B cell (primary cell): Measurements from ENCODE around the gene RAB22A. TPM values are rescaled to one million over a fixed set of nuclear protein-coding genes. Genes with fewer than 3 reads are reported as not detected.

Source experiments
- ATAC-seq: fragments of 200-7000 bp; cut with Tn5 transposase; one replicate; pipeline ENCODE4 v1.10.0; 2021; ENCODE audit warnings: low read depth, mild to moderate bottlenecking, moderate number of reproducible peaks, moderate library complexity
- CTCF ChIA-PET: fragments of 350-600 bp; sonication (Branson Sonifier 250); formaldehyde crosslinking; loops from one replicate; lab custom pipeline; 2021; ENCODE audit warnings: antibody characterized with exemption, inconsistent platforms; lab: Charles Lee
- POLR2A ChIA-PET: fragments of 350-600 bp; sonication (Branson Sonifier 250); formaldehyde crosslinking; loops from one replicate; lab custom pipeline; 2021; ENCODE audit warnings: antibody characterized with exemption; lab: Charles Lee
- DNase-seq: peaks from one replicate; pipeline ENCODE4 v3.0.0; 2013
- H2AFZ ChIP-seq: 2 replicates; pipeline ENCODE4 v1.6.1; 2012; ENCODE audit warnings: mild to moderate bottlenecking, low read depth, low read length; ENCODE audit not compliant: insufficient read depth, poor library complexity, severe bottlenecking
- H3K27ac ChIP-seq, 2 donors: 1 replicate in 1 of 2; 2 replicates in 1 of 2; pipeline ENCODE4 v1.5.1; 2012 to 2013; ENCODE audit warnings: low read length in 2 of 2, mild to moderate bottlenecking in 2 of 2, moderate library complexity in 1 of 2
- H3K27me3 ChIP-seq, 4 experiments: fragments of 200-600 bp in 1 of 4; sonication (generic) in 1 of 4; replicated peaks in 1 of 4; 1 replicate in 2 of 4; 2 replicates in 2 of 4; pipeline versions ENCODE4 v1.6.1 to v1.7.0; 2013 to 2016; ENCODE audit warnings: low read length in 3 of 4, mild to moderate bottlenecking in 2 of 4, mixed read lengths in 1 of 4, moderate library complexity in 1 of 4; ENCODE audit not compliant: insufficient read depth in 4 of 4, control insufficient read depth in 3 of 4; ENCODE audit errors: control extremely low read depth in 1 of 4
- H3K36me3 ChIP-seq, 2 experiments: replicated peaks in 1 of 2; 1 replicate in 1 of 2; 2 replicates in 1 of 2; pipeline versions ENCODE4 v1.6.1 to v1.7.1; 2013; ENCODE audit warnings: low read length in 1 of 2; ENCODE audit not compliant: insufficient read depth in 2 of 2, control insufficient read depth in 1 of 2; ENCODE audit errors: control extremely low read depth in 1 of 2, extremely low read depth in 1 of 2
- H3K4me1 ChIP-seq, 2 donors: fragments of 200-600 bp in 1 of 2; sonication (generic) in 1 of 2; 1 replicate in 1 of 2; 2 replicates in 1 of 2; pipeline versions ENCODE4 v1.5.1 to v1.6.1; 2013 to 2017; ENCODE audit warnings: low read length in 2 of 2; ENCODE audit not compliant: control insufficient read depth in 2 of 2, insufficient read depth in 2 of 2
- H3K4me2 ChIP-seq: replicated peaks from 2 replicates; pipeline ENCODE3; 2012; ENCODE audit warnings: mild to moderate bottlenecking, low read depth, low read length; ENCODE audit not compliant: poor library complexity, severe bottlenecking
- H3K4me3 ChIP-seq, 5 experiments: fragments of 200-600 bp in 1 of 5; sonication (generic) in 1 of 5; 1 replicate in 3 of 5; 2 replicates in 2 of 5; pipeline versions ENCODE4 v1.5.1 to v1.7.0; 2011 to 2016; ENCODE audit warnings: low read length in 4 of 5, mild to moderate bottlenecking in 4 of 5, low read depth in 2 of 5, control low read depth in 1 of 5, moderate library complexity in 1 of 5; ENCODE audit not compliant: insufficient read depth in 1 of 5; ENCODE audit errors: control extremely low read depth in 1 of 5, extremely low read depth in 1 of 5
- H3K79me2 ChIP-seq: fragments of 200-600 bp; sonication (generic); one replicate; pipeline ENCODE4 v1.6.0; 2016; ENCODE audit warnings: low read length; ENCODE audit not compliant: control insufficient read depth, insufficient read depth
- H3K9ac ChIP-seq: fragments of 200-600 bp; sonication (generic); 2 replicates; pipeline ENCODE4 v1.6.1; 2017; ENCODE audit warnings: mild to moderate bottlenecking, low read length, moderate library complexity
- H3K9me3 ChIP-seq, 3 donors: one replicate each; pipeline versions ENCODE4 v1.6.1 to v1.7.1; 2013; ENCODE audit warnings: low read length in 2 of 3; ENCODE audit not compliant: control insufficient read depth in 2 of 3, insufficient read depth in 1 of 3; ENCODE audit errors: control extremely low read depth in 1 of 3
- H4K20me1 ChIP-seq: 2 replicates; pipeline ENCODE4 v1.6.0; 2012; ENCODE audit warnings: mild to moderate bottlenecking, low read length; ENCODE audit not compliant: insufficient read depth, control insufficient read depth, poor library complexity, severe bottlenecking
- H3K27ac Mint-ChIP-seq: one replicate; pipeline ENCODE4 v1.8.0; 2021; ENCODE audit warnings: mixed read lengths
- H3K27me3 Mint-ChIP-seq: one replicate; pipeline ENCODE4 v1.8.0; 2021; ENCODE audit warnings: mixed read lengths
- H3K4me1 Mint-ChIP-seq: one replicate; pipeline ENCODE4 v1.8.0; 2021; ENCODE audit warnings: mixed read lengths
- H3K4me3 Mint-ChIP-seq: one replicate; pipeline ENCODE4 v1.8.0; 2021; ENCODE audit warnings: mixed read lengths
- H3K9me3 Mint-ChIP-seq: one replicate; pipeline ENCODE4 v1.8.0; 2022; ENCODE audit warnings: mixed read lengths; ENCODE audit not compliant: insufficient read depth
- EZH2 ChIP-seq: IDR thresholded peaks from 2 replicates; pipeline ENCODE4 v1.6.1; 2012; ENCODE audit warnings: borderline replicate concordance, low read depth, mild to moderate bottlenecking, moderate library complexity, low read length; ENCODE audit not compliant: insufficient read depth, poor library complexity, severe bottlenecking
- WGBS: methylation state at CpG from one replicate; pipeline ENCODE4 v1.1.5; 2013; ENCODE audit warnings: missing lambda C conversion rate; ENCODE audit not compliant: insufficient coverage; 5-methylcytosine and 5-hydroxymethylcytosine counted together
- intact Hi-C: fragments of 100-400 bp; cut with micrococcal nuclease; formaldehyde crosslinking; loops from one replicate; pipeline ENCODE4 v1.10.0; 2022
- polyA plus RNA-seq: library from polyadenylated mRNA; depleted of rRNA; stranded (reverse); fragments of >200 nt; gene quantifications from 2 replicates; pipeline ENCODE4 v1.2.3, GENCODE V29; 2012
- total RNA-seq, 2 donors: library from RNA; stranded (reverse); fragments of 120-200 nt in 1 of 2; gene quantifications; 1 replicate in 1 of 2; 2 replicates in 1 of 2; pipeline versions ENCODE4 v1.2.3 to v1.2.4, GENCODE V29; 2013 to 2022
- TF ChIP-seq, protein P1 (sequence below): fragments of 200-600 bp; IDR thresholded peaks from one replicate; pipeline ENCODE4 v1.8.0; 2022; ENCODE audit warnings: antibody characterized with exemption, mild to moderate bottlenecking

Gene RAB22A
- total and polyA plus RNA-seq, 2 donors (not counting 1 experiment from before 2014, with no cell fraction given), result 7.5 to 21.1 TPM

DNA sequence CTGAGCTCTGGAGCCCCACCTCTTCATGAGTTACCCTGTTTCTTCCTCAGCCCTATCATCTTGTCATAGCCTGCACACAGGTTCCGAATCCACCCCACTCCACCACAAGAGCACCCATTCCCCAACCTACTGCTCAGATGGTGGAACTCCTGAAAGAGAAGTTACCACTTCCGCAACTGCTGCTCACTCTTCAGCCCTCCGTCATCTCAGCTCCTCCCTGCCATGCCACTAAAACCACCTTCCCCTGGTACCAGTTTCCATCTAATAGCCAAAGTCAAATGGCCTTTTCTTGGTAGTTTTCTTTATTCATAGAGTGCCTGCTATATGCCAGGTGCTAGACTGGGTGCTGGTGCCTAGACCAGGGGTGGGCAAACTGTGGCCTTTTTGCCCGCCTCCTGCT is 3.9 kb downstream of the RAB22A start:
- peaks cover 1 to 36% of the 10 kb centered on the region in 2 experiments for H3K36me3 ChIP-seq
- H3K79me2 ChIP-seq, result peaks cover 68% of the 10 kb centered on the region
- no peak overlapping the region for H3K4me3 Mint-ChIP-seq
- H3K27me3 ChIP-seq, result no peaks in the 10 kb centered on the region
- no peaks in the 10 kb centered on the region for H3K9me3 Mint-ChIP-seq
- ATAC-seq (no peak), DNase-seq (no peak)
- TF ChIP-seq EZH2, result no peak
- TF ChIP-seq, protein P1, sequence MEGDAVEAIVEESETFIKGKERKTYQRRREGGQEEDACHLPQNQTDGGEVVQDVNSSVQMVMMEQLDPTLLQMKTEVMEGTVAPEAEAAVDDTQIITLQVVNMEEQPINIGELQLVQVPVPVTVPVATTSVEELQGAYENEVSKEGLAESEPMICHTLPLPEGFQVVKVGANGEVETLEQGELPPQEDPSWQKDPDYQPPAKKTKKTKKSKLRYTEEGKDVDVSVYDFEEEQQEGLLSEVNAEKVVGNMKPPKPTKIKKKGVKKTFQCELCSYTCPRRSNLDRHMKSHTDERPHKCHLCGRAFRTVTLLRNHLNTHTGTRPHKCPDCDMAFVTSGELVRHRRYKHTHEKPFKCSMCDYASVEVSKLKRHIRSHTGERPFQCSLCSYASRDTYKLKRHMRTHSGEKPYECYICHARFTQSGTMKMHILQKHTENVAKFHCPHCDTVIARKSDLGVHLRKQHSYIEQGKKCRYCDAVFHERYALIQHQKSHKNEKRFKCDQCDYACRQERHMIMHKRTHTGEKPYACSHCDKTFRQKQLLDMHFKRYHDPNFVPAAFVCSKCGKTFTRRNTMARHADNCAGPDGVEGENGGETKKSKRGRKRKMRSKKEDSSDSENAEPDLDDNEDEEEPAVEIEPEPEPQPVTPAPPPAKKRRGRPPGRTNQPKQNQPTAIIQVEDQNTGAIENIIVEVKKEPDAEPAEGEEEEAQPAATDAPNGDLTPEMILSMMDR, result no peak
- intact Hi-C loops, result no loop called here
- H3K9me3 ChIP-seq, result peaks cover 0 to 4% (median 0%) of the 10 kb centered on the region in 3 donors
- no peak overlapping the region for H2AFZ ChIP-seq
- no peak overlapping the region for H3K27ac Mint-ChIP-seq
- ChIA-PET CTCF (no interaction called here), POLR2A (no interaction called here)
- H3K4me1 Mint-ChIP-seq, result peaks cover 33% of the 10 kb centered on the region
- peaks cover 17 to 20% of the 10 kb centered on the region in 2 donors for H3K4me1 ChIP-seq
- no peak overlapping the region for H3K9ac ChIP-seq
- H3K4me2 ChIP-seq, result no peak overlapping the region
- H4K20me1 ChIP-seq, result peaks cover 45% of the 10 kb centered on the region
- no peaks in the 10 kb centered on the region for H3K27me3 Mint-ChIP-seq
- 100% methylated on average over 2 of the region's 4 CpGs for WGBS
- H3K27ac ChIP-seq, result no peak overlapping the region
- no peak overlapping the region for H3K4me3 ChIP-seq

- Histone ChIP-seq H3K4me1 (no peaks in the 10 kb centered on the region), H3K27me3 (no peaks in the 10 kb centered on the region), H3K4me2 (no peak overlapping the region), H3K79me2 (peaks cover 93% of the 10 kb centered on the region), H3K9me3 (no peaks in the 10 kb centered on the region), H3K36me3 (peaks cover 0 to 14% of the 10 kb centered on the region in 2 experiments), H2AFZ (no peak overlapping the region), H3K4me3 (no peak overlapping the region), H3K9ac (no peak overlapping the region), H3K27ac (no peak overlapping the region), H4K20me1 (peaks cover 49% of the 10 kb centered on the region)
- H3K27me3 Mint-ChIP-seq, result no peaks in the 10 kb centered on the region
- H3K4me1 Mint-ChIP-seq, result peaks cover 26% of the 10 kb centered on the region
- intact Hi-C loops, result no loop called here
- WGBS, result no CpG with 5 or more reads among the region's 4 CpGs
- H3K9me3 Mint-ChIP-seq, result no peaks in the 10 kb centered on the region
- CTCF ChIA-PET, result interaction anchor here (0.9 kb wide), 1 partner anchor 87 kb away, joined by 3 read pairs; no protein-coding TSS in a partner anchor
- no peak for TF ChIP-seq EZH2
- TF ChIP-seq, protein P1, result no peak
- ATAC-seq, result no peak
- no peak overlapping the region for H3K27ac Mint-ChIP-seq
- POLR2A ChIA-PET, result interaction anchor here (0.7 kb wide), 1 partner anchor 58 kb away, joined by 4 read pairs; no protein-coding TSS in a partner anchor
- DNase-seq, result no peak
- H3K4me3 Mint-ChIP-seq, result no peak overlapping the region
Measured at GRCh38 chr20:58321205-58321604, 11.7 kb downstream of the RAB22A start.
